WTC11 (cell line): ENCODE results near the gene SNX10. TPM values are rescaled to one million over a fixed set of nuclear protein-coding genes. Genes with fewer than 3 reads are reported as not detected.

Source experiments
- ATAC-seq: fragments of 200-7000 bp; cut with Tn5 transposase; 2 replicates; pipeline ENCODE4 v1.10.0; 2021; ENCODE audit warnings: mild to moderate bottlenecking, moderate library complexity
- CTCF ChIA-PET: fragments of 300-600 bp; sonication (Branson Sonifier 250); formaldehyde crosslinking; loops from one replicate; lab custom pipeline; 2021; ENCODE audit warnings: antibody characterized with exemption; lab: Charles Lee
- POLR2A ChIA-PET: fragments of 350-600 bp; sonication (Branson Sonifier 250); formaldehyde crosslinking; loops from one replicate; lab custom pipeline; 2021; ENCODE audit warnings: antibody characterized with exemption; lab: Charles Lee
- DNase-seq: peaks from one replicate; pipeline ENCODE4 v3.0.0; 2021; ENCODE audit warnings: low spot score
- H3K27ac Mint-ChIP-seq: 2 replicates; pipeline ENCODE4 v1.8.0; 2021; ENCODE audit warnings: mixed read lengths
- H3K27me3 Mint-ChIP-seq: 2 replicates; pipeline ENCODE4 v1.8.0; 2021; ENCODE audit warnings: low read depth, mild to moderate bottlenecking, moderate library complexity, mixed read lengths
- H3K36me3 Mint-ChIP-seq: 2 replicates; pipeline ENCODE4 v1.8.0; 2021; ENCODE audit warnings: mixed read lengths
- H3K4me1 Mint-ChIP-seq: 2 replicates; pipeline ENCODE4 v1.8.0; 2022; ENCODE audit warnings: mixed read lengths
- H3K4me3 Mint-ChIP-seq: 2 replicates; pipeline ENCODE4 v1.8.0; 2021; ENCODE audit warnings: mild to moderate bottlenecking, moderate library complexity, mixed read lengths
- H3K9me3 Mint-ChIP-seq: 2 replicates; pipeline ENCODE4 v1.8.0; 2021; ENCODE audit warnings: mixed read lengths
- CBFB ChIP-seq: sonication (generic); formaldehyde crosslinking; IDR thresholded peaks from 2 replicates; pipeline ENCODE4 v1.8.1; 2022; ENCODE audit warnings: mild to moderate bottlenecking, low read depth, missing genetic modification reagents
- ELF4 ChIP-seq: sonication (generic); formaldehyde crosslinking; IDR thresholded peaks from 2 replicates; pipeline ENCODE4 v1.8.1; 2022; ENCODE audit warnings: low read depth, mild to moderate bottlenecking, moderate library complexity, missing genetic modification reagents
- FOXJ3 ChIP-seq: sonication (generic); formaldehyde crosslinking; IDR thresholded peaks from 2 replicates; pipeline ENCODE4 v1.9.0; 2021; ENCODE audit warnings: missing genetic modification reagents, mild to moderate bottlenecking, borderline replicate concordance
- NFE2L1 ChIP-seq: sonication (generic); formaldehyde crosslinking; IDR thresholded peaks from 2 replicates; pipeline ENCODE4 v1.8.1; 2023; ENCODE audit warnings: missing genetic modification reagents
- ZNF416 ChIP-seq: fragments of 250-450 bp; sonication (Bioruptor Pico); IDR thresholded peaks from 2 replicates; pipeline ENCODE4 v1.9.0; 2021; ENCODE audit warnings: mild to moderate bottlenecking, inconsistent platforms
- total RNA-seq: library from RNA; stranded (reverse); gene quantifications from 3 replicates; pipeline ENCODE4 v1.2.3, GENCODE V29; 2021
- TF ChIP-seq, protein P1 (sequence below): sonication (generic); formaldehyde crosslinking; conservative IDR thresholded peaks from 2 replicates; pipeline ENCODE4 v1.8.1; 2023; ENCODE audit warnings: mild to moderate bottlenecking, low read depth, missing genetic modification reagents, moderate library complexity
- TF ChIP-seq, protein P2 (sequence below): sonication (generic); formaldehyde crosslinking; IDR thresholded peaks from 2 replicates; pipeline ENCODE4 v1.8.1; 2022; ENCODE audit warnings: missing genetic modification reagents, borderline replicate concordance
- TF ChIP-seq, protein P3 (sequence below): sonication (generic); formaldehyde crosslinking; IDR thresholded peaks from 2 replicates; pipeline ENCODE4 v1.8.0; 2022; ENCODE audit warnings: mild to moderate bottlenecking, missing genetic modification reagents
- TF ChIP-seq, protein P4 (sequence below): sonication (generic); formaldehyde crosslinking; IDR thresholded peaks from 2 replicates; pipeline ENCODE4 v1.8.1; 2022; ENCODE audit warnings: low read depth, mild to moderate bottlenecking, moderate library complexity, missing genetic modification reagents, borderline replicate concordance
- TF ChIP-seq, protein P5 (sequence below): sonication (generic); formaldehyde crosslinking; IDR thresholded peaks from 2 replicates; pipeline ENCODE4 v1.8.0; 2023; ENCODE audit warnings: missing genetic modification reagents, mild to moderate bottlenecking, borderline replicate concordance
- TF ChIP-seq, protein P6 (sequence below): sonication (generic); formaldehyde crosslinking; IDR thresholded peaks from 2 replicates; pipeline ENCODE4 v1.8.0; 2022; ENCODE audit warnings: mild to moderate bottlenecking, missing genetic modification reagents

SNX10 gene
- total RNA-seq, 1 experiment from 2014 or later, result 10.8 TPM

DNA sequence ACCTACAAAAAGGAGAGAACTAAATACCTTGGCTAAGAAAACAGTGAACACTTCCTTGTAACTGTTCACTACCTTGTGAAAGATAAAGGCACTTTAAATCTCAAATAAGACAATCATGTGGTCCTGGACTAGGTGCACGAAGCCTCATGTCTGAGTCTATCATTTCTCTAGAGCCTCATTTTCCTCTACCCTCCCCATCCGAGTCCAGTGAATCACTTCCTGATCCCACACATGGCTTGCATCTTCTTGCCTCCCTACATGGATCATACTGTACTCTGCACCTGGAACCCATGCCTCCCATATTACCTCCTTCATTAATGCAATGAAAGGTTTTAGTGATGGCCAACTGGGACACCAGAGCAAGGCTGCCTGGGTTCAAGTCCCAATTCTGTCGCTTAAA is 34.5 kb downstream of the SNX10 start:
- ChIA-PET CTCF (no interaction called here), POLR2A (no interaction called here)
- ATAC-seq (no peak), DNase-seq (no peak)
- no peak overlapping the region for H3K27ac Mint-ChIP-seq
- H3K27me3 Mint-ChIP-seq, result no peaks in the 10 kb centered on the region
- H3K9me3 Mint-ChIP-seq, result peaks cover 6% of the 10 kb centered on the region; the same call in 1 of the 2 replicates
- no peaks in the 10 kb centered on the region for H3K36me3 Mint-ChIP-seq
- TF ChIP-seq ZNF416 (CRISPR knock-in tag) (no peak), CBFB (CRISPR knock-in tag) (no peak)
- H3K4me1 Mint-ChIP-seq, result no peaks in the 10 kb centered on the region
- no peak overlapping the region for H3K4me3 Mint-ChIP-seq

DNA sequence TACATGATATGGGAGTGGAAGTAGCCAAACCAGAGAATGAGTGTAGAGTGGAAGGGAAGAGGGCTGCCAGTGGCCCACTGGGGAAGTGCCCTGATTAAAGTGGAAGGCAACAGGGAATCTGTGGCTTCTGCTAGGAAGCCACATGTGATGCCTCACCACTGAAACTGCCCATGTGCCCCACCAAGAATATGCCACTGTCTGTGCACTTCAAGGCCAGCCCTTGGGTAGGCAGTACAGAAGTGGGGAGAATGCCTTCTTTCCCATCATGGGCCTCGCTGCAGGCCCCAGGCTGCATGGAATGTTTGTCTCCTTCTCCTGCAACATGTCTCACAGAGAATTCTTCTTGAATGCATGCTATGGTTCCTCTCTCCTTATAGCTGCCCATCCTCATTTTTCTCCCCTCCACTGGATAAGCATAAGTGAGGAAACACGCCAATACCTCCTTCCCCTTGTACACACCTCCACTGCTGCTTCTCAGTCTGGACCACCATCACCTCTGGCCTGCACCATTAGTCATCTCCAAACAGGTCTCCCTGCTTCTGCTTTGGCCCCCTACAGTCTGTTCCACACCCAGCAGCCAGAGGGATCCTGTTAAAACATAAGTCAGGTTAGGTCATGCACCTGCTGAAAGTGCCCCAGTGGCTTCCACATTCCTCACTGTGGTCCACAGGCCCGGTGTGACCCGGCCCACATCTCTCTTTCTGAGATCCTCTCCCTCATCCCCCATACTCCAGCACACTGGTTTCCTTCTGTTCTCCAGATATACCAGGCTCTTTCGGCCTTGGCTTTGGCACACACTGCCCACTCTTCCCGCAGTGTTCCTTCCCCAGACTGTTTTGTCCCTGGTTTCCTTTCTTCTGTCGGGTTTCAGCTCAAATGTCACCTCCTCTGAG is 37.1 kb downstream of the SNX10 start:
- DNase-seq (no peak), ATAC-seq (no peak)
- TF ChIP-seq ELF4 (CRISPR knock-in tag), result no peak
- TF ChIP-seq, protein P1, sequence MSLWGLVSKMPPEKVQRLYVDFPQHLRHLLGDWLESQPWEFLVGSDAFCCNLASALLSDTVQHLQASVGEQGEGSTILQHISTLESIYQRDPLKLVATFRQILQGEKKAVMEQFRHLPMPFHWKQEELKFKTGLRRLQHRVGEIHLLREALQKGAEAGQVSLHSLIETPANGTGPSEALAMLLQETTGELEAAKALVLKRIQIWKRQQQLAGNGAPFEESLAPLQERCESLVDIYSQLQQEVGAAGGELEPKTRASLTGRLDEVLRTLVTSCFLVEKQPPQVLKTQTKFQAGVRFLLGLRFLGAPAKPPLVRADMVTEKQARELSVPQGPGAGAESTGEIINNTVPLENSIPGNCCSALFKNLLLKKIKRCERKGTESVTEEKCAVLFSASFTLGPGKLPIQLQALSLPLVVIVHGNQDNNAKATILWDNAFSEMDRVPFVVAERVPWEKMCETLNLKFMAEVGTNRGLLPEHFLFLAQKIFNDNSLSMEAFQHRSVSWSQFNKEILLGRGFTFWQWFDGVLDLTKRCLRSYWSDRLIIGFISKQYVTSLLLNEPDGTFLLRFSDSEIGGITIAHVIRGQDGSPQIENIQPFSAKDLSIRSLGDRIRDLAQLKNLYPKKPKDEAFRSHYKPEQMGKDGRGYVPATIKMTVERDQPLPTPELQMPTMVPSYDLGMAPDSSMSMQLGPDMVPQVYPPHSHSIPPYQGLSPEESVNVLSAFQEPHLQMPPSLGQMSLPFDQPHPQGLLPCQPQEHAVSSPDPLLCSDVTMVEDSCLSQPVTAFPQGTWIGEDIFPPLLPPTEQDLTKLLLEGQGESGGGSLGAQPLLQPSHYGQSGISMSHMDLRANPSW (CRISPR knock-in tag), result no peak
- TF ChIP-seq, protein P2, sequence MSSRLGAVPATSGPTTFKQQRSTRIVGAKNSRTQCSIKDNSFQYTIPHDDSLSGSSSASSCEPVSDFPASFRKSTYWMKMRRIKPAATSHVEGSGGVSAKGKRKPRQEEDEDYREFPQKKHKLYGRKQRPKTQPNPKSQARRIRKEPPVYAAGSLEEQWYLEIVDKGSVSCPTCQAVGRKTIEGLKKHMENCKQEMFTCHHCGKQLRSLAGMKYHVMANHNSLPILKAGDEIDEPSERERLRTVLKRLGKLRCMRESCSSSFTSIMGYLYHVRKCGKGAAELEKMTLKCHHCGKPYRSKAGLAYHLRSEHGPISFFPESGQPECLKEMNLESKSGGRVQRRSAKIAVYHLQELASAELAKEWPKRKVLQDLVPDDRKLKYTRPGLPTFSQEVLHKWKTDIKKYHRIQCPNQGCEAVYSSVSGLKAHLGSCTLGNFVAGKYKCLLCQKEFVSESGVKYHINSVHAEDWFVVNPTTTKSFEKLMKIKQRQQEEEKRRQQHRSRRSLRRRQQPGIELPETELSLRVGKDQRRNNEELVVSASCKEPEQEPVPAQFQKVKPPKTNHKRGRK (CRISPR knock-in tag), result no peak
- TF ChIP-seq, protein P3, sequence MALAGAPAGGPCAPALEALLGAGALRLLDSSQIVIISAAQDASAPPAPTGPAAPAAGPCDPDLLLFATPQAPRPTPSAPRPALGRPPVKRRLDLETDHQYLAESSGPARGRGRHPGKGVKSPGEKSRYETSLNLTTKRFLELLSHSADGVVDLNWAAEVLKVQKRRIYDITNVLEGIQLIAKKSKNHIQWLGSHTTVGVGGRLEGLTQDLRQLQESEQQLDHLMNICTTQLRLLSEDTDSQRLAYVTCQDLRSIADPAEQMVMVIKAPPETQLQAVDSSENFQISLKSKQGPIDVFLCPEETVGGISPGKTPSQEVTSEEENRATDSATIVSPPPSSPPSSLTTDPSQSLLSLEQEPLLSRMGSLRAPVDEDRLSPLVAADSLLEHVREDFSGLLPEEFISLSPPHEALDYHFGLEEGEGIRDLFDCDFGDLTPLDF (CRISPR knock-in tag), result no peak
- H3K27ac Mint-ChIP-seq, result no peak overlapping the region
- H3K4me1 Mint-ChIP-seq, result no peaks in the 10 kb centered on the region
- ChIA-PET CTCF (no interaction called here), POLR2A (no interaction called here)
- H3K27me3 Mint-ChIP-seq, result no peaks in the 10 kb centered on the region; the same call in 1 of the 2 replicates
- peaks cover 15% of the 10 kb centered on the region for H3K9me3 Mint-ChIP-seq
- peaks cover 6% of the 10 kb centered on the region; the same call in 1 of the 2 replicates for H3K36me3 Mint-ChIP-seq
- no peak overlapping the region for H3K4me3 Mint-ChIP-seq

DNA sequence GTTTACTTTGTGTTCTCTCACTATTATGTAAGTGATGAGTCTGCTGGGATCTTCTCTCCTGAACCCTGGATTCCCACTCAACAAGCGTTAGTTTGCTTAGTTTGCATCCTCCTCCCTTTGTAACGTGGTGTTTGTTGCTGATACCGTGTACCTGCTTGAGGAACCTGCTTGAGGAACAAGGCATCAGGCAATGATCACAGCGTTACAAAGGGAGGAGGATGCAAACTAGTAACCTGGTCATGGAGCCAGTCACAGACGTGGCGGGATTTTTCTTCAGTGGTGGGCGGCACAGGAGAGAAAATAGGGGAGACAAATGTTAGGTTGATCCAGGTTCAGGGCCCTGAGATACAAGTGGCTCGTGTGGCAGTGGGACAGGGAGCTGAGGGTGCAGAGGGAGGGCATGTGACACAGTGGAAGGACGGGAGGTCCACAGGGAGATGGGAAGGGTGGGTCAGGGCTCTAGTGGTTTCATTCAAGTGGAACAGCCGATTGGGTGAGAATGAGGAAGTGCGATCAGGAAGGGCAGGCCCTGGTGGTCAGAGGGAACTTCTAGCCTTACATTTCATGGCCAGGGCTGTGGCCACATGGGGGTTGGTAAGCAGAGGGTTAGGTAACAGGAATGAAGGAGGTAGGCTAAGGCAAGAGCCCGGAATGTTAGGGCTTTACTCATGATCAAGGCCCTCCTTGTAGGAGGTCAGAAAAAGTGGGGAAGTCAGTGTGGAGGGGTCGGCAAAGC is 38.0 kb downstream of the SNX10 start:
- no peak overlapping the region for H3K4me3 Mint-ChIP-seq
- peaks cover 6% of the 10 kb centered on the region; the same call in 1 of the 2 replicates for H3K36me3 Mint-ChIP-seq
- H3K4me1 Mint-ChIP-seq, result peaks cover 8% of the 10 kb centered on the region
- peaks cover 15% of the 10 kb centered on the region for H3K9me3 Mint-ChIP-seq
- ChIA-PET CTCF (interaction anchor here (1.2 kb wide), 1 partner anchor 35 kb away, joined by 3 read pairs; no protein-coding TSS in a partner anchor), POLR2A (no interaction called here)
- ATAC-seq (no peak), DNase-seq (no peak)
- TF ChIP-seq NFE2L1 (CRISPR knock-in tag) (no peak), FOXJ3 (CRISPR knock-in tag) (no peak)
- TF ChIP-seq, protein P4, sequence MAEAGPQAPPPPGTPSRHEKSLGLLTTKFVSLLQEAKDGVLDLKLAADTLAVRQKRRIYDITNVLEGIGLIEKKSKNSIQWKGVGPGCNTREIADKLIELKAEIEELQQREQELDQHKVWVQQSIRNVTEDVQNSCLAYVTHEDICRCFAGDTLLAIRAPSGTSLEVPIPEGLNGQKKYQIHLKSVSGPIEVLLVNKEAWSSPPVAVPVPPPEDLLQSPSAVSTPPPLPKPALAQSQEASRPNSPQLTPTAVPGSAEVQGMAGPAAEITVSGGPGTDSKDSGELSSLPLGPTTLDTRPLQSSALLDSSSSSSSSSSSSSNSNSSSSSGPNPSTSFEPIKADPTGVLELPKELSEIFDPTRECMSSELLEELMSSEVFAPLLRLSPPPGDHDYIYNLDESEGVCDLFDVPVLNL (CRISPR knock-in tag), result no peak
- TF ChIP-seq, protein P5, sequence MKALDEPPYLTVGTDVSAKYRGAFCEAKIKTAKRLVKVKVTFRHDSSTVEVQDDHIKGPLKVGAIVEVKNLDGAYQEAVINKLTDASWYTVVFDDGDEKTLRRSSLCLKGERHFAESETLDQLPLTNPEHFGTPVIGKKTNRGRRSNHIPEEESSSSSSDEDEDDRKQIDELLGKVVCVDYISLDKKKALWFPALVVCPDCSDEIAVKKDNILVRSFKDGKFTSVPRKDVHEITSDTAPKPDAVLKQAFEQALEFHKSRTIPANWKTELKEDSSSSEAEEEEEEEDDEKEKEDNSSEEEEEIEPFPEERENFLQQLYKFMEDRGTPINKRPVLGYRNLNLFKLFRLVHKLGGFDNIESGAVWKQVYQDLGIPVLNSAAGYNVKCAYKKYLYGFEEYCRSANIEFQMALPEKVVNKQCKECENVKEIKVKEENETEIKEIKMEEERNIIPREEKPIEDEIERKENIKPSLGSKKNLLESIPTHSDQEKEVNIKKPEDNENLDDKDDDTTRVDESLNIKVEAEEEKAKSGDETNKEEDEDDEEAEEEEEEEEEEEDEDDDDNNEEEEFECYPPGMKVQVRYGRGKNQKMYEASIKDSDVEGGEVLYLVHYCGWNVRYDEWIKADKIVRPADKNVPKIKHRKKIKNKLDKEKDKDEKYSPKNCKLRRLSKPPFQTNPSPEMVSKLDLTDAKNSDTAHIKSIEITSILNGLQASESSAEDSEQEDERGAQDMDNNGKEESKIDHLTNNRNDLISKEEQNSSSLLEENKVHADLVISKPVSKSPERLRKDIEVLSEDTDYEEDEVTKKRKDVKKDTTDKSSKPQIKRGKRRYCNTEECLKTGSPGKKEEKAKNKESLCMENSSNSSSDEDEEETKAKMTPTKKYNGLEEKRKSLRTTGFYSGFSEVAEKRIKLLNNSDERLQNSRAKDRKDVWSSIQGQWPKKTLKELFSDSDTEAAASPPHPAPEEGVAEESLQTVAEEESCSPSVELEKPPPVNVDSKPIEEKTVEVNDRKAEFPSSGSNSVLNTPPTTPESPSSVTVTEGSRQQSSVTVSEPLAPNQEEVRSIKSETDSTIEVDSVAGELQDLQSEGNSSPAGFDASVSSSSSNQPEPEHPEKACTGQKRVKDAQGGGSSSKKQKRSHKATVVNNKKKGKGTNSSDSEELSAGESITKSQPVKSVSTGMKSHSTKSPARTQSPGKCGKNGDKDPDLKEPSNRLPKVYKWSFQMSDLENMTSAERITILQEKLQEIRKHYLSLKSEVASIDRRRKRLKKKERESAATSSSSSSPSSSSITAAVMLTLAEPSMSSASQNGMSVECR, result no peak
- TF ChIP-seq, protein P6, sequence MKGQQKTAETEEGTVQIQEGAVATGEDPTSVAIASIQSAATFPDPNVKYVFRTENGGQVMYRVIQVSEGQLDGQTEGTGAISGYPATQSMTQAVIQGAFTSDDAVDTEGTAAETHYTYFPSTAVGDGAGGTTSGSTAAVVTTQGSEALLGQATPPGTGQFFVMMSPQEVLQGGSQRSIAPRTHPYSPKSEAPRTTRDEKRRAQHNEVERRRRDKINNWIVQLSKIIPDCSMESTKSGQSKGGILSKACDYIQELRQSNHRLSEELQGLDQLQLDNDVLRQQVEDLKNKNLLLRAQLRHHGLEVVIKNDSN (CRISPR knock-in tag), result no peak
- no peaks in the 10 kb centered on the region; the same call in 1 of the 2 replicates for H3K27me3 Mint-ChIP-seq
- no peak overlapping the region for H3K27ac Mint-ChIP-seq
